ENCODE data around the gene FNDC3B. TPM values are rescaled to one million over a fixed set of nuclear protein-coding genes. Genes with fewer than 3 reads are reported as not detected.

Gene FNDC3B
- total RNA-seq, 4 donors from 2014 or later: 131 to 179 (median 170) TPM

GRCh38 chr3:172329070-172329469 lies 289.7 kb downstream of the FNDC3B start:
- TF ChIP-seq CTCF (IDR thresholded peaks at IDR 0.05; ENCODE audit: low read depth): no peak

GRCh38 chr3:172330413-172330812 lies 291.0 kb downstream of the FNDC3B start:
- no peak for TF ChIP-seq CTCF (IDR thresholded peaks at IDR 0.05; ENCODE audit: low read depth)

- no peak for TF ChIP-seq CTCF (IDR thresholded peaks at IDR 0.05; ENCODE audit: low read depth)
Observed at GRCh38 chr3:172332256-172333041, 293.1 kb downstream of the FNDC3B start.

GRCh38 chr3:172333042-172333377 lies 293.6 kb downstream of the FNDC3B start:
- TF ChIP-seq CTCF (IDR thresholded peaks at IDR 0.05; ENCODE audit: low read depth): no peak

- no peak for TF ChIP-seq CTCF (IDR thresholded peaks at IDR 0.05; ENCODE audit: low read depth)
Observed at GRCh38 chr3:172333692-172334457, 294.5 kb downstream of the FNDC3B start.

- no peak for TF ChIP-seq CTCF (IDR thresholded peaks at IDR 0.05; ENCODE audit: low read depth)
Observed at GRCh38 chr3:172334671-172335207, 295.4 kb downstream of the FNDC3B start.

GRCh38 chr3:172339892-172340291 lies 300.5 kb downstream of the FNDC3B start:
- no peak for TF ChIP-seq CTCF (IDR thresholded peaks at IDR 0.05; ENCODE audit: low read depth)
